Type B pancreatic cell (in vitro differentiated cells): ENCODE data around the gene KRT1. TPM values are rescaled to one million over a fixed set of nuclear protein-coding genes. Genes with fewer than 3 reads are reported as not detected.

Source experiments
- DNase-seq: peaks from one replicate; pipeline ENCODE4 v3.0.0; 2021; ENCODE audit warnings: mixed read lengths; ENCODE audit not compliant: unreplicated experiment; ENCODE audit errors: extremely low spot score
- H3K27ac Mint-ChIP-seq: 2 replicates; pipeline ENCODE4 v1.8.0; 2021; ENCODE audit warnings: mild to moderate bottlenecking, mixed read lengths
- H3K27me3 Mint-ChIP-seq: 2 replicates; pipeline ENCODE4 v1.8.0; 2021; ENCODE audit warnings: mixed read lengths
- H3K36me3 Mint-ChIP-seq: 2 replicates; pipeline ENCODE4 v1.8.0; 2021; ENCODE audit warnings: mixed read lengths
- H3K4me1 Mint-ChIP-seq: one replicate; pipeline ENCODE4 v1.8.0; 2021; ENCODE audit warnings: mixed read lengths; ENCODE audit not compliant: unreplicated experiment
- H3K4me3 Mint-ChIP-seq: 2 replicates; pipeline ENCODE4 v1.8.0; 2021; ENCODE audit warnings: mild to moderate bottlenecking, mixed read lengths
- H3K9me3 Mint-ChIP-seq: 2 replicates; pipeline ENCODE4 v1.8.0; 2021; ENCODE audit warnings: mixed read lengths
- CTCF ChIP-seq: fragments of 200-600 bp; sonication (generic); conservative IDR thresholded peaks from 2 replicates; pipeline ENCODE4 v1.5.0; 2021; ENCODE audit warnings: antibody characterized with exemption, mild to moderate bottlenecking
- total RNA-seq: library from RNA; stranded (reverse); gene quantifications from 2 replicates; pipeline ENCODE4 v1.2.1, GENCODE V29; 2021; ENCODE audit warnings: low replicate concordance

Gene KRT1
- total RNA-seq, 1 donor from 2014 or later = 269 TPM

DNA sequence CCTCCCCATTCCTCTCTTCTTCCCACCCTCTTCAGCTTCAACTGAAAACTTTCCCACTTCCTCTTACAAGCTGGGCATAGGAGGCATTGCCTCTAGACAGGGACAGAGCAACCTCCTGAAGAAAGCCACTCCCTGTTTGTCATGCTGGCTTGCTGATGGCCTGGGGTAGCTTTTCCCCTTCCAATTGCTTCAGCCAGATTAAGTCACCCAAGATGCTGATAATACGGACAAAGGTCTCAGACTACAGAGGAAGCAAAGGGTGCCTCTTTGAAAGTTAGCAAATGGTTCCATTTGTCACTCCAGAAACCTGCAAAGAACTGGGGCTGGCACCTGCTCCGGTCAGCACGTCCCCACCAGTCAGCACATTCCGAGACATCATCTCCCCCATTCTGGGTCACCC, 34.2 kb downstream of the KRT1 start:
- TF ChIP-seq CTCF = no peak
- no peaks in the 10 kb centered on the region for H3K9me3 Mint-ChIP-seq
- DNase-seq = peak; percentile 24
- H3K27ac Mint-ChIP-seq = peak overlapping the region; percentile 37
- H3K4me3 Mint-ChIP-seq = no peak overlapping the region
- H3K27me3 Mint-ChIP-seq = peaks cover 54% of the 10 kb centered on the region
- no peaks in the 10 kb centered on the region for H3K36me3 Mint-ChIP-seq
- H3K4me1 Mint-ChIP-seq = peaks cover 5% of the 10 kb centered on the region

GRCh38 chr12:52645120-52645761, 35.0 kb downstream of the KRT1 start:
- H3K27me3 Mint-ChIP-seq = peaks cover 57% of the 10 kb centered on the region
- H3K9me3 Mint-ChIP-seq = no peaks in the 10 kb centered on the region
- peak; percentile 43 for DNase-seq
- TF ChIP-seq CTCF = no peak
- H3K36me3 Mint-ChIP-seq = no peaks in the 10 kb centered on the region
- no peak overlapping the region for H3K4me3 Mint-ChIP-seq
- peak overlapping the region; percentile 37 for H3K27ac Mint-ChIP-seq
- peaks cover 5% of the 10 kb centered on the region for H3K4me1 Mint-ChIP-seq

DNA sequence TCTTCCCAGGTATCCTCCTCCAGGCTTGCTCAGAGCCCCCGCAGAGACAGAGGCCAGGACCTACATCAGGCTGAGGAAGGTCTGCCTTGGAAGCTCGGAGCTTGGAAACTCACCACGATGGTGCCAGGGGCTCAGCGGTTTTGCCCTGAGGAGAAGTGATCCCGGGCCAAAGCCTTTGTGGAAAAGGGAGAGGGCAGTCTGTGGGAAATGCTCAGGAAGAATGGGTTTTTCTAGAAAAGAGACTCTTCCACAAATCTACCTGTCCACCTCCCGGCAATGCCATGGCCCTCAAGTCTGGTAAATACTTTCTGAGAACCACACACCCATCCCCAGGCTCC, 36.2 kb downstream of the KRT1 start:
- TF ChIP-seq CTCF = no peak
- peaks cover 5% of the 10 kb centered on the region for H3K4me1 Mint-ChIP-seq
- no peaks in the 10 kb centered on the region for H3K9me3 Mint-ChIP-seq
- H3K4me3 Mint-ChIP-seq = no peak overlapping the region
- H3K36me3 Mint-ChIP-seq = no peaks in the 10 kb centered on the region
- no peak overlapping the region for H3K27ac Mint-ChIP-seq
- no peak for DNase-seq
- peaks cover 52% of the 10 kb centered on the region for H3K27me3 Mint-ChIP-seq

DNA sequence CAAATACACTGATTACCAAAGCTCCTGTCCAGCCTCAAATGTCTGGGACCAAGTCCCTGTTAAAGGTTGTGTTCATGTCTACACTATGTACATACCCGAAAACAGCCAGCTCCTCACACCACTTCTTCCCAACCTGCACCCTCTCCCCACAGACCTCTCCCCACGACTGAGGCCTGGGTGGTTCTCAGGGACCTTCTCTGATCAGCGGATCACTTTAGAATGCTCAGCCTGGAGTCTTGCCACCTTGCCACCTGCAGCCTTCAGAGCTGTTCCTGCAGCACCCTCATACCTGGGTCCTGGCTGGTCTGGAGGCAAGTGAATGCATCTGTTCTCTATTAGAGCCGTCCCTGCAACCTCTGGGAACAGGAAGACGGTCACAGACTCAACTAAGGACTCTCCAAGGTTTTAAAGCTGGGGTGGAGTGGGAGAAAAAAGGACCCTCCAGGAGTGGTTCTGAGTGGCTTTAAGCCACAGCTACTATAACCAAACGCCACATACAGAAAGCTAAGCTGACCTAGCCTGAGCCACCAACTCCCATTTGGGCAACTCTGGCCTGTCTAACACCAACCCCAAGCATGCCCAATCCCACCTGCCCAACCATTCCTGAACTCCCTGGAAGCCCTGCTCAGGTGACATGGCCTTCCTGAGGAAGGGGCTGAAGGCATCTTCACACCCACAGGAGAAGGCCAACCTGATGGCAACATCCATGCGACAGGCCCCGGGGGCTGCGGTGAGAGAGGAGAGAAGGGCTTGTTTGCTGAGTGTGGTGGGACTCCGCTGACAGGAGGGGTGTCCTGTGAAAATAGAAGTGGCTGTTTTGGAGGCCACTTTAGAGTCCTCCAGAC, 36.8 kb downstream of the KRT1 start:
- no peak for TF ChIP-seq CTCF
- H3K27ac Mint-ChIP-seq = no peak overlapping the region

GRCh38 chr12:52641468-52641867, 38.7 kb downstream of the KRT1 start:
- no peak overlapping the region for H3K27ac Mint-ChIP-seq
- no peak for TF ChIP-seq CTCF
- no peaks in the 10 kb centered on the region for H3K9me3 Mint-ChIP-seq
- H3K4me3 Mint-ChIP-seq = no peak overlapping the region
- DNase-seq = no peak
- no peaks in the 10 kb centered on the region for H3K36me3 Mint-ChIP-seq
- H3K27me3 Mint-ChIP-seq = peaks cover 53% of the 10 kb centered on the region
- H3K4me1 Mint-ChIP-seq = peaks cover 8% of the 10 kb centered on the region

More for the DNA sequence above, 36.8 kb downstream of the KRT1 start:
- Mint-ChIP-seq H3K4me3 (no peak overlapping the region), H3K36me3 (no peaks in the 10 kb centered on the region), H3K27me3 (peaks cover 55% of the 10 kb centered on the region), H3K4me1 (peaks cover 5% of the 10 kb centered on the region), H3K9me3 (no peaks in the 10 kb centered on the region)
- DNase-seq = peak; percentile 50
